Loucy (cell line): ENCODE data around the gene KIF14.

Source experiments
- H2AFZ ChIP-seq: fragments of 200-600 bp; sonication (generic); 2 replicates; pipeline ENCODE4 v1.6.0; 2016; ENCODE audit warnings: antibody characterized with exemption, mild to moderate bottlenecking, low read length, moderate library complexity
- H3F3A ChIP-seq: fragments of 200-600 bp; 2 replicates; pipeline ENCODE4 v1.6.0; 2016; ENCODE audit warnings: antibody characterized with exemption, low read depth, mild to moderate bottlenecking
- H3K27me3 ChIP-seq: fragments of 200-600 bp; sonication (generic); 2 replicates; pipeline ENCODE4 v1.6.1; 2014; ENCODE audit warnings: low read length, mild to moderate bottlenecking; ENCODE audit not compliant: insufficient read depth, poor library complexity, severe bottlenecking
- H3K36me3 ChIP-seq: fragments of 200-600 bp; sonication (generic); 2 replicates; pipeline ENCODE4 v1.6.1; 2016; ENCODE audit warnings: low read length; ENCODE audit not compliant: insufficient read depth
- H3K4me1 ChIP-seq: fragments of 200-600 bp; sonication (generic); 2 replicates; pipeline ENCODE4 v1.5.1; 2014; ENCODE audit warnings: low read length, mild to moderate bottlenecking; ENCODE audit not compliant: insufficient read depth, poor library complexity, severe bottlenecking
- H3K4me2 ChIP-seq: fragments of 200-600 bp; sonication (generic); 2 replicates; pipeline ENCODE4 v1.6.0; 2014; ENCODE audit warnings: antibody characterized with exemption, low read length, low read depth, mild to moderate bottlenecking; ENCODE audit not compliant: poor library complexity, severe bottlenecking
- H3K4me3 ChIP-seq: fragments of 200-600 bp; sonication (generic); 2 replicates; pipeline ENCODE4 v1.5.1; 2014; ENCODE audit warnings: low read length, mild to moderate bottlenecking, mixed read lengths; ENCODE audit not compliant: poor library complexity, severe bottlenecking
- H3K79me2 ChIP-seq: fragments of 200-600 bp; sonication (generic); 2 replicates; pipeline ENCODE4 v1.6.1; 2014; ENCODE audit warnings: low read length; ENCODE audit not compliant: insufficient read depth
- H3K9ac ChIP-seq: fragments of 200-600 bp; sonication (generic); 2 replicates; pipeline ENCODE4 v1.6.0; 2014; ENCODE audit warnings: mild to moderate bottlenecking, low read depth, low read length, moderate library complexity; ENCODE audit not compliant: poor library complexity, severe bottlenecking
- H3K9me2 ChIP-seq: fragments of 200-600 bp; sonication (generic); replicated peaks from 2 replicates; pipeline ENCODE4 v1.6.1; 2016; ENCODE audit warnings: low read depth, low read length, mixed read lengths
- H3K9me3 ChIP-seq: fragments of 200-600 bp; sonication (generic); 2 replicates; pipeline ENCODE4 v1.6.1; 2014; ENCODE audit warnings: mild to moderate bottlenecking, antibody characterized with exemption, low read length, low read depth; ENCODE audit not compliant: insufficient read depth
- H4K20me1 ChIP-seq: fragments of 200-600 bp; sonication (generic); 2 replicates; pipeline ENCODE4 v1.6.0; 2014; ENCODE audit warnings: antibody characterized with exemption, low read length, mild to moderate bottlenecking; ENCODE audit not compliant: insufficient read depth, poor library complexity, severe bottlenecking
- CTCF ChIP-seq: fragments of 200-600 bp; sonication (generic); conservative IDR thresholded peaks from 2 replicates; pipeline ENCODE4 v1.5.1; 2014; ENCODE audit warnings: mild to moderate bottlenecking, antibody characterized with exemption, low read length
- EZH2phosphoT487 ChIP-seq: fragments of 200-600 bp; IDR thresholded peaks from 2 replicates; pipeline ENCODE4 v1.6.1; 2018; ENCODE audit warnings: antibody characterized with exemption, mild to moderate bottlenecking, moderate library complexity, borderline replicate concordance

Gene KIF14

DNA sequence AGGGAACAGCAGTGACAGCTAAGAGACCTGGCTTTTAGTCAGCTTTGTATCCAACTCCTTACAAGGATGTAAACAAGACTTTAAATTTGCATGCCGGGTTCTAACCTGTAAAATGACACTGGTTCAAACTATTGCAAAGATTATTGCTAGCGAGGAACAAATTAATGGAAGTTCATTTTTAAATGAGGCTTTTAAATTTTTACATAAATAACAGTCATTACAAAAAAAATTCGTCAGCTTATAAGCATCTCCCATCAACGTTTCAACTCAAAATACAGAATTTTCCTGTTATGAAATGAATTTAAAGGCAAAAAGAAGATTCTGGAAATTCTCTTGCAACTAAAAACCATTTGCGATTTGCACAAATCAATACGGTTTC, 668 bp downstream of the KIF14 start:
- no peaks in the 10 kb centered on the region for H3K27me3 ChIP-seq
- TF ChIP-seq EZH2phosphoT487 (no peak), CTCF (no peak)
- H3F3A ChIP-seq: peaks cover 3% of the 10 kb centered on the region; the same call in 1 of the 2 replicates

DNA sequence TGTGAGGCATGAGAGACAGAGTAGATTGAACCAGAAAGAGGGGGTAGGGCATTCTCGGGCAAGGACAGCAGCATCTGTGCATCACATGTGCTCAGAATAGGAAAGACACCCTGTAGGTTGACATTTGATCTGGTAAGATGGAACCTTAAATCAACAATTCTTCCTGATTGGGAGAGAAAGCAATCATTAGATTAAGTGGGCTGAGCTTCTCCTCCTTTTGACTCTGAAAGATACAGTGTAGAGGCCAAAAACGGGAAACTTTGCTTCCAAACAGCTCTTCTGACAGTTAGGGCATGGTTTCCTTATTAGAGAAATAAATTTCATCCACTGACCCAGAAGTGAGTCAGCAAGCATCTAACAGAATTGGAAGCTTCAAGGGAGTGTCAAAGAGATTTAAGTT, 9.7 kb downstream of the KIF14 start:
- peaks cover 13% of the 10 kb centered on the region; the same call in 1 of the 2 replicates for H3K79me2 ChIP-seq
- H3K4me3 ChIP-seq: no peak overlapping the region
- no peak for TF ChIP-seq EZH2phosphoT487
- no peak for TF ChIP-seq CTCF
- no peaks in the 10 kb centered on the region for H4K20me1 ChIP-seq
- H3K27me3 ChIP-seq: no peaks in the 10 kb centered on the region
- peak overlapping the region; percentile 18 for H3K4me2 ChIP-seq
- H3K9me3 ChIP-seq: no peaks in the 10 kb centered on the region
- H3K9me2 ChIP-seq: no peaks in the 10 kb centered on the region
- peaks cover 10% of the 10 kb centered on the region; the same call in 1 of the 2 replicates for H3K36me3 ChIP-seq
- H3K9ac ChIP-seq: no peak overlapping the region
- peaks cover 10% of the 10 kb centered on the region for H3K4me1 ChIP-seq
- no peaks in the 10 kb centered on the region for H3F3A ChIP-seq
- H2AFZ ChIP-seq: no peak overlapping the region

More for the DNA sequence above, 668 bp downstream of the KIF14 start:
- Histone ChIP-seq H2AFZ (peak overlapping the region; percentile 80), H4K20me1 (no peaks in the 10 kb centered on the region), H3K79me2 (peaks cover 56% of the 10 kb centered on the region), H3K36me3 (no peaks in the 10 kb centered on the region), H3K4me3 (peak overlapping the region; percentile 92), H3K4me1 (peaks cover 44% of the 10 kb centered on the region), H3K9ac (peak overlapping the region; percentile 93), H3K9me2 (no peaks in the 10 kb centered on the region), H3K9me3 (no peaks in the 10 kb centered on the region), H3K4me2 (peak overlapping the region; percentile 80)

DNA sequence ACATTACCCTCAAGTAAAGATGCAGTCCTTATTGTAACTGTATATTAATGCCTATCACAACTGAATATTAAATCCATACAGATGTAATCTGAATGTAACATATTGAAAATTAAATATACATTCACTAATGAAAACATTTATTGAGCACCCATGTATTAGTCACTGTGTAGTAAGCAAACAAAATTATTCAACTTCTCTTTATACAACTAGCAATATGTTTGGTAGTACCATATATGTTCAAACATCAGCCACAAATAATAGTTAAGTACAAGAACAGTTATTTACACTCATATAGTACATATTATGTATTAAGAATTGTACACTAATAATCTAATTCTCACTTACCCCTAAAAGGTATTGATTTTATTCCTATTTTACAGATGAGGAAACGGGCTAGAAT, 17.9 kb downstream of the KIF14 start:
- H3F3A ChIP-seq: no peaks in the 10 kb centered on the region
- H3K4me3 ChIP-seq: no peak overlapping the region
- H3K9ac ChIP-seq: no peak overlapping the region
- H3K9me3 ChIP-seq: no peaks in the 10 kb centered on the region
- no peaks in the 10 kb centered on the region for H3K79me2 ChIP-seq
- H3K27me3 ChIP-seq: no peaks in the 10 kb centered on the region
- no peaks in the 10 kb centered on the region for H3K4me1 ChIP-seq
- H3K4me2 ChIP-seq: no peak overlapping the region
- peaks cover 69% of the 10 kb centered on the region for H3K36me3 ChIP-seq
- no peak overlapping the region for H2AFZ ChIP-seq
- TF ChIP-seq EZH2phosphoT487: no peak
- no peak for TF ChIP-seq CTCF
- H3K9me2 ChIP-seq: no peaks in the 10 kb centered on the region
- H4K20me1 ChIP-seq: no peaks in the 10 kb centered on the region
